Colonic mucosa (tissue), 4 donors: ENCODE results near the gene EIF4E1B. TPM values are rescaled to one million over a fixed set of nuclear protein-coding genes. Genes with fewer than 3 reads are reported as not detected.

ENCODE experiments used
- DNase-seq: peaks from one replicate; pipeline ENCODE4 v3.0.0-alpha.2; 2020
- H3K27ac ChIP-seq: fragments of 200-600 bp; one replicate; pipeline ENCODE4 v1.8.0; 2021
- H3K27me3 ChIP-seq: fragments of 200-600 bp; one replicate; pipeline ENCODE4 v1.8.0; 2021
- H3K36me3 ChIP-seq: fragments of 200-600 bp; one replicate; pipeline ENCODE4 v1.8.0; 2021
- H3K4me1 ChIP-seq: fragments of 200-600 bp; one replicate; pipeline ENCODE4 v1.8.0; 2021; ENCODE audit warnings: mild to moderate bottlenecking
- H3K4me3 ChIP-seq: fragments of 200-600 bp; one replicate; pipeline ENCODE4 v1.8.0; 2021
- H3K9ac ChIP-seq, 2 donors: one replicate each; pipeline ENCODE4 v1.7.0; 2013; ENCODE audit warnings: control low read depth in 2 of 2, low read depth in 2 of 2, low read length in 2 of 2
- H3K9me3 ChIP-seq: fragments of 200-600 bp; one replicate; pipeline ENCODE4 v1.8.0; 2021
- intact Hi-C: fragments of 100-400 bp; cut with DNase I; formaldehyde crosslinking; loops from one replicate; pipeline ENCODE4 v1.14.1; 2022
- total RNA-seq, 2 donors: library from RNA; stranded (reverse); fragmentation: NEBNext Ultra II Directional in 1 of 2; extraction: Animal tissue kit (Norgen Biotek cat#: 25700) in 1 of 2; gene quantifications; one replicate each; pipeline ENCODE4 v1.2.1, GENCODE V29; 2021
- TF ChIP-seq, protein P1 (sequence below): fragments of 200-600 bp; IDR thresholded peaks from one replicate; pipeline ENCODE4 v1.8.0; 2022; ENCODE audit warnings: antibody characterized with exemption, mild to moderate bottlenecking
- donor health status: healthy.
- donor health status: DM: no; HTN: no; CAD: no.
- donor health status: DM: no; HTN: no; CAD: no.

Gene EIF4E1B
- total RNA-seq, 2 donors from 2014 or later = not detected

DNA sequence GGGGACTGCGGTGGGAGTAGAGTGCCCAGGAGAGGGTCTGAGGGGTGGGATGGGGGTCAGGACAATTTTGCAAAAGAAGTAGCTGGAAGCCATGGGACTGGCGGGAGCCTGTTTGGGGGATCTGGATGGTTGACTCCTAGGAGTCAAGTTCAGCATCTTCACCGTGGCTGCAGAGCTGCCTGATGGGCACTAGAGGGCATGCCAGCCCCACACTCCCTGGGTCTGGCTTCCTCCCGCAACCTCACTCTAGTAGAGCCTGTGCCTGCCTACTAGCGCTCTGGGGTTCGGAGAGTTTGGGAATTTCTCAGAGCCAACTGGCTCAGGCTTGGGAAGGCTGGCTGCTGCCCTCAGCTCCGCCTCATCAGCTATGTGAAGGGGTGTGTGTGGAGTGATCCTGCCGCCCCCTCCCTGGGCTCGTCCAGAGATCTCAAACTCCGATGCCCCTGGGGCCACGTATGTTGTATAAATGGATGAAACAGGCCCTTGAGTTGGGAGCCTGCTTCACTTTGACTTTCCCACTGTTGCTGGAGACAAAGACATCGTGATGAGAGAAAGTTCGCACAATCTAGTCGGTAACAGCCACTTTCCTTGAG, 27.6 kb downstream of the EIF4E1B start:
- TF ChIP-seq, protein P1, sequence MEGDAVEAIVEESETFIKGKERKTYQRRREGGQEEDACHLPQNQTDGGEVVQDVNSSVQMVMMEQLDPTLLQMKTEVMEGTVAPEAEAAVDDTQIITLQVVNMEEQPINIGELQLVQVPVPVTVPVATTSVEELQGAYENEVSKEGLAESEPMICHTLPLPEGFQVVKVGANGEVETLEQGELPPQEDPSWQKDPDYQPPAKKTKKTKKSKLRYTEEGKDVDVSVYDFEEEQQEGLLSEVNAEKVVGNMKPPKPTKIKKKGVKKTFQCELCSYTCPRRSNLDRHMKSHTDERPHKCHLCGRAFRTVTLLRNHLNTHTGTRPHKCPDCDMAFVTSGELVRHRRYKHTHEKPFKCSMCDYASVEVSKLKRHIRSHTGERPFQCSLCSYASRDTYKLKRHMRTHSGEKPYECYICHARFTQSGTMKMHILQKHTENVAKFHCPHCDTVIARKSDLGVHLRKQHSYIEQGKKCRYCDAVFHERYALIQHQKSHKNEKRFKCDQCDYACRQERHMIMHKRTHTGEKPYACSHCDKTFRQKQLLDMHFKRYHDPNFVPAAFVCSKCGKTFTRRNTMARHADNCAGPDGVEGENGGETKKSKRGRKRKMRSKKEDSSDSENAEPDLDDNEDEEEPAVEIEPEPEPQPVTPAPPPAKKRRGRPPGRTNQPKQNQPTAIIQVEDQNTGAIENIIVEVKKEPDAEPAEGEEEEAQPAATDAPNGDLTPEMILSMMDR = peak; percentile 73
- Histone ChIP-seq H3K36me3 (no peaks in the 10 kb centered on the region), H3K27ac (peak overlapping the region; percentile 19), H3K9me3 (no peaks in the 10 kb centered on the region), H3K9ac (no peak overlapping the region), H3K4me3 (no peak overlapping the region), H3K27me3 (no peaks in the 10 kb centered on the region), H3K4me1 (peaks cover 9% of the 10 kb centered on the region)
- DNase-seq = peak; percentile 65
- intact Hi-C loops = loop anchor here (5.0 kb wide), 1 partner anchor 454 kb away; no protein-coding TSS in a partner anchor

DNA sequence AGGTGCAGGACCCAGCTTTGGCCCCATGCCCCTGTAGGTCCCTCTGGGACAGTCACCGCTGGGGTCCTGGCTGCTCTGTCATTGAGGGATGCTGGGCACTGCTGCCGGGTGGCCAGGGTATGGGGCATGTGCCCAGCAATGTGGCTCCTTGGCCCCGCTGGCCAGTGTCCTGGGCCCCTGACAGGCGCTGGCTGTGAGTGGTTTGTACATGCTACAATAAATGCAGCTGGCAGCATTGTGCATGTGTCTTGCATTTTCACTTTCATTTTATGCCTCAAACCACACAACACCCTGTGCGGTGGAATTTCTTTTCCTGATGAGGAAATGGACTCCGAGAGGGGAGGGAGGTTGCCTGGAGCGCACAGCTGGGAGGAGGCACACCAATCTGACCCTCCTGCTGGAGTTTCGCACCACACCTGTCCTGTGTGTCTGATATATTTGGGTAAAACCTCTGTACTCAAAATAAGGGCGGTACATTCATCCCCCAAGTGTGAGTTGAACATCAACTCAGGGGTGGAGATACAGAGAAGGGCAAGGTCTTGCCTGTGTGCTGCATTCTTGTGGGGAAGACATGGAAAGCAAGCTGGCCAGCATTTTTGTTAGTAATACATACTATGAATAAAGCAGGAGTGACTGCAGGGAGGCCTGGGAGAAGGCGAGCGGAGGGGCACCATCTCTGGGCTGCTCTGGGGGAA, 28.5 kb downstream of the EIF4E1B start:
- Histone ChIP-seq H3K27me3 (no peaks in the 10 kb centered on the region), H3K9ac (peak overlapping the region in 1 of 2 donors; percentile 29), H3K36me3 (no peaks in the 10 kb centered on the region), H3K4me3 (peak overlapping the region; percentile 12), H3K27ac (peak overlapping the region; percentile 19), H3K9me3 (no peaks in the 10 kb centered on the region), H3K4me1 (peaks cover 9% of the 10 kb centered on the region)
- DNase-seq = peak; percentile 45
- TF ChIP-seq, protein P1 = no peak
- intact Hi-C loops = loop anchor here (5.0 kb wide), 1 partner anchor 453 kb away; no protein-coding TSS in a partner anchor

DNA sequence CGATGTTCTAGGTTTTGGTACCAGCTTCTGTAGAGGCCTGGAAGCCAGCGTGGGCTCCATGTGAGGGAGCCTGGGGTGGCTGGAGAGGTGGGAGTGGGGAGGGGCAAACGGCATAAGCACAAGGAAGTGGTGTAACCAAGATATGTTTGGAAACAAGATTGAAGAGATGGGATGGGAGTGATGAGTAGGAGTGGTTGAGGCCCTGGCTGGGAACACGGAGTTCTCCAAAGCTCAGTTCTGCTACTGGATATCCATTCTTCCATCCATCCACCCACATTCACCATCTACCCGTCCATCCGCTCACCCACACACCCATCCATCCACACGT, 29.0 kb downstream of the EIF4E1B start:
- H3K9ac ChIP-seq = peak overlapping the region in 1 of 2 donors; percentile 21
- H3K4me1 ChIP-seq = peaks cover 9% of the 10 kb centered on the region
- intact Hi-C loops = loop anchor here (5.0 kb wide), 1 partner anchor 453 kb away; no protein-coding TSS in a partner anchor
- no peak overlapping the region for H3K4me3 ChIP-seq
- no peaks in the 10 kb centered on the region for H3K36me3 ChIP-seq
- TF ChIP-seq, protein P1 = no peak
- no peaks in the 10 kb centered on the region for H3K27me3 ChIP-seq
- no peaks in the 10 kb centered on the region for H3K9me3 ChIP-seq
- no peak for DNase-seq
- no peak overlapping the region for H3K27ac ChIP-seq

DNA sequence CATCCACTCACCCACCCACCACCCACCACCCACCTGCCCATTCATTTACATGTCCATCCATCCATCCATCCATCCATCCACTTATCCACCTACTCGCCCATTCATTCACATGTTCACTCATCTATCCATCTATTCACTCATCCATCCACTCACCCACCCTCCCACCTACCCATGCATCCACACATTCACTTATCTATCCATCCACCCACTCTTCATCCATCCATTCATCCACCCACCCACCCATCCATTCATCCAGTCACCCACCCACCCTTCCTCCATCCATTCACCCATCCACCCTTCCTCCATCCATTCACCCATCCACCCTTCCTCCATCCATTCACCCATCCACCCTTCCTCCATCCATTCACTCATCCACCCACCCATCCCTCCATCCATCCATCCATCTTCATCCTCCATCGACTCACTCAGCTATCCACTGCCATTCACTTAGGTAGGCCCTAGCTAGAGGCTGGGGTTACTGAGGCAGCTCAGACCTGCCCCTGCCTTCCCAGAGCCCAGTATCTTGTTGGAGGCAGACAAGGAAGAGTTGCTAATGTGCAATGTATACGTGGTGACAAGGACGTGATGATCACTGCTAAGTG, 29.5 kb downstream of the EIF4E1B start:
- intact Hi-C loops = loop anchor here (5.0 kb wide), 2 partner anchors 297 to 452 kb away; no protein-coding TSS in a partner anchor

DNA sequence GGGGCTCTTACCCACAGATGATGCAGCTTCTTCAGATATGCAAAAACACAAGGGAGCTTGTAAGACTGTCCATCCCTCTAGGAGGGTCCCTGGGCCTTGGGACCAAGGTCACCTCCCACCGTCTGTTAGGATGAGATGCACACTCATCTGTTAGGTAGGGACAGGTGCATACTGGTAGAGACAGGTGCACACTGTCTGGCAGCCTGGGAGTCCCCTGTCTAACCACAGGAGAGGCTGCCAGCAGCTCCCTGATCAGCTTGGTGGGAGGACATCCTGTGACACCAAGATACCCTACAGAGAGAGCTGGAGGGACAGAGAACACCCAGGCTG, 30.0 kb downstream of the EIF4E1B start:
- no peak overlapping the region for H3K27ac ChIP-seq
- no peak overlapping the region for H3K4me3 ChIP-seq
- DNase-seq = no peak
- TF ChIP-seq, protein P1 = no peak
- H3K9ac ChIP-seq = no peak overlapping the region
- intact Hi-C loops = loop anchor here (5.0 kb wide), 1 partner anchor 297 kb away; no protein-coding TSS in a partner anchor
- peaks cover 9% of the 10 kb centered on the region for H3K4me1 ChIP-seq
- H3K36me3 ChIP-seq = no peaks in the 10 kb centered on the region
- no peaks in the 10 kb centered on the region for H3K9me3 ChIP-seq
- no peaks in the 10 kb centered on the region for H3K27me3 ChIP-seq

More for the DNA sequence above, 29.5 kb downstream of the EIF4E1B start:
- no peaks in the 10 kb centered on the region for H3K27me3 ChIP-seq
- H3K4me1 ChIP-seq = peaks cover 9% of the 10 kb centered on the region
- no peaks in the 10 kb centered on the region for H3K9me3 ChIP-seq
- no peak for DNase-seq
- H3K27ac ChIP-seq = no peak overlapping the region
- TF ChIP-seq, protein P1 = no peak
- no peak overlapping the region for H3K9ac ChIP-seq
- no peak overlapping the region for H3K4me3 ChIP-seq
- no peaks in the 10 kb centered on the region for H3K36me3 ChIP-seq
